Osteocyte (in vitro differentiated cells): ENCODE measurements around the gene TTLL5. TPM values are rescaled to one million over a fixed set of nuclear protein-coding genes. Genes with fewer than 3 reads are reported as not detected.

Source experiments
- DNase-seq: peaks from one replicate; pipeline ENCODE4 v3.0.0; 2021; ENCODE audit warnings: mixed read lengths; ENCODE audit not compliant: unreplicated experiment; ENCODE audit errors: extremely low spot score
- H3K27ac Mint-ChIP-seq: one replicate; pipeline ENCODE4 v1.8.0; 2021; ENCODE audit warnings: mild to moderate bottlenecking, mixed read lengths; ENCODE audit not compliant: unreplicated experiment
- H3K27me3 Mint-ChIP-seq: one replicate; pipeline ENCODE4 v1.8.0; 2021; ENCODE audit warnings: mixed read lengths; ENCODE audit not compliant: unreplicated experiment
- H3K36me3 Mint-ChIP-seq: one replicate; pipeline ENCODE4 v1.8.0; 2021; ENCODE audit warnings: mixed read lengths; ENCODE audit not compliant: unreplicated experiment
- H3K4me1 Mint-ChIP-seq: one replicate; pipeline ENCODE4 v1.8.0; 2021; ENCODE audit warnings: mixed read lengths; ENCODE audit not compliant: unreplicated experiment
- H3K4me3 Mint-ChIP-seq: one replicate; pipeline ENCODE4 v1.8.0; 2021; ENCODE audit warnings: mild to moderate bottlenecking, moderate library complexity, mixed read lengths; ENCODE audit not compliant: unreplicated experiment
- H3K9me3 Mint-ChIP-seq: one replicate; pipeline ENCODE4 v1.8.0; 2021; ENCODE audit warnings: mixed read lengths; ENCODE audit not compliant: unreplicated experiment
- total RNA-seq: library from RNA; stranded (reverse); gene quantifications from 2 replicates; pipeline ENCODE4 v1.2.1, GENCODE V29; 2021
- TF ChIP-seq, protein P1 (sequence below): fragments of 200-600 bp; sonication (generic); IDR thresholded peaks from 2 replicates; pipeline ENCODE4 v1.5.0; 2021; ENCODE audit warnings: antibody characterized with exemption, mild to moderate bottlenecking, moderate library complexity

Gene TTLL5
- total RNA-seq, 1 donor from 2014 or later: 37.3 TPM

GRCh38 chr14:75625034-75625433 lies 36.0 kb upstream of the TTLL5 start:
- TF ChIP-seq, protein P1, sequence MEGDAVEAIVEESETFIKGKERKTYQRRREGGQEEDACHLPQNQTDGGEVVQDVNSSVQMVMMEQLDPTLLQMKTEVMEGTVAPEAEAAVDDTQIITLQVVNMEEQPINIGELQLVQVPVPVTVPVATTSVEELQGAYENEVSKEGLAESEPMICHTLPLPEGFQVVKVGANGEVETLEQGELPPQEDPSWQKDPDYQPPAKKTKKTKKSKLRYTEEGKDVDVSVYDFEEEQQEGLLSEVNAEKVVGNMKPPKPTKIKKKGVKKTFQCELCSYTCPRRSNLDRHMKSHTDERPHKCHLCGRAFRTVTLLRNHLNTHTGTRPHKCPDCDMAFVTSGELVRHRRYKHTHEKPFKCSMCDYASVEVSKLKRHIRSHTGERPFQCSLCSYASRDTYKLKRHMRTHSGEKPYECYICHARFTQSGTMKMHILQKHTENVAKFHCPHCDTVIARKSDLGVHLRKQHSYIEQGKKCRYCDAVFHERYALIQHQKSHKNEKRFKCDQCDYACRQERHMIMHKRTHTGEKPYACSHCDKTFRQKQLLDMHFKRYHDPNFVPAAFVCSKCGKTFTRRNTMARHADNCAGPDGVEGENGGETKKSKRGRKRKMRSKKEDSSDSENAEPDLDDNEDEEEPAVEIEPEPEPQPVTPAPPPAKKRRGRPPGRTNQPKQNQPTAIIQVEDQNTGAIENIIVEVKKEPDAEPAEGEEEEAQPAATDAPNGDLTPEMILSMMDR: no peak
- Mint-ChIP-seq H3K27ac (no peak overlapping the region), H3K9me3 (no peaks in the 10 kb centered on the region), H3K4me1 (no peaks in the 10 kb centered on the region), H3K27me3 (peaks cover 13% of the 10 kb centered on the region), H3K36me3 (no peaks in the 10 kb centered on the region), H3K4me3 (no peak overlapping the region)
- DNase-seq: no peak

- Mint-ChIP-seq H3K27ac (no peak overlapping the region), H3K4me3 (no peak overlapping the region), H3K9me3 (no peaks in the 10 kb centered on the region), H3K4me1 (no peaks in the 10 kb centered on the region), H3K27me3 (peaks cover 16% of the 10 kb centered on the region), H3K36me3 (no peaks in the 10 kb centered on the region)
- TF ChIP-seq, protein P1: no peak
- no peak for DNase-seq
Observed at GRCh38 chr14:75626396-75626795, 34.6 kb upstream of the TTLL5 start.

GRCh38 chr14:75626863-75627262 lies 34.2 kb upstream of the TTLL5 start:
- no peak overlapping the region for H3K4me3 Mint-ChIP-seq

GRCh38 chr14:75627406-75627805 lies 33.6 kb upstream of the TTLL5 start:
- no peak for DNase-seq
- TF ChIP-seq, protein P1: no peak
- H3K27ac Mint-ChIP-seq: no peak overlapping the region
- H3K27me3 Mint-ChIP-seq: peaks cover 20% of the 10 kb centered on the region
- H3K9me3 Mint-ChIP-seq: no peaks in the 10 kb centered on the region
- H3K36me3 Mint-ChIP-seq: no peaks in the 10 kb centered on the region
- H3K4me3 Mint-ChIP-seq: no peak overlapping the region
- no peaks in the 10 kb centered on the region for H3K4me1 Mint-ChIP-seq

More at GRCh38 chr14:75626863-75627262, 34.2 kb upstream of the TTLL5 start:
- Mint-ChIP-seq H3K36me3 (no peaks in the 10 kb centered on the region), H3K27ac (no peak overlapping the region), H3K9me3 (no peaks in the 10 kb centered on the region), H3K27me3 (peaks cover 19% of the 10 kb centered on the region), H3K4me1 (no peaks in the 10 kb centered on the region)
- DNase-seq: no peak
- TF ChIP-seq, protein P1: no peak

DNA sequence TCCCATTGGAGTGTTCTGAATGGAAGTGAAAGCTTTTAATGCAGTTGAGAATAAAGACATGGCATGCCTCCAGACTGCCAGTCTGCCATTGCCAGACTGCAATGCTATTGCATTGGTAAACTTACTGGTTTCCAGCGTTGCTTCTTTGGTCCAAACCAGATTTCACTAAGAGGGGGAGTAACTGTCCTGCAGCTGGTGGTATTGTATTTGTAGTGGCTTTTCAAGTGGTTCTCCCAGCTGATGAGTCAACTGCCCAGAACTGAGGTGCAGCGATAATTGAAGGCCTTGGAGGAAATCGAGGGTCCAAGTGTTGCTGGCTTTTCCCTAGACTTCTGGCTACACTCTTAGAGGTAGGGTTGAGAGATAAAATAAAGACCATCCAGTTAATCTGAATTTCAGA lies 32.2 kb upstream of the TTLL5 start:
- Mint-ChIP-seq H3K27ac (no peak overlapping the region), H3K4me1 (no peaks in the 10 kb centered on the region), H3K9me3 (no peaks in the 10 kb centered on the region), H3K27me3 (peaks cover 25% of the 10 kb centered on the region), H3K4me3 (no peak overlapping the region), H3K36me3 (no peaks in the 10 kb centered on the region)
- no peak for DNase-seq
- TF ChIP-seq, protein P1: no peak
